Measurements from ENCODE around the gene WFDC1.

DNA sequence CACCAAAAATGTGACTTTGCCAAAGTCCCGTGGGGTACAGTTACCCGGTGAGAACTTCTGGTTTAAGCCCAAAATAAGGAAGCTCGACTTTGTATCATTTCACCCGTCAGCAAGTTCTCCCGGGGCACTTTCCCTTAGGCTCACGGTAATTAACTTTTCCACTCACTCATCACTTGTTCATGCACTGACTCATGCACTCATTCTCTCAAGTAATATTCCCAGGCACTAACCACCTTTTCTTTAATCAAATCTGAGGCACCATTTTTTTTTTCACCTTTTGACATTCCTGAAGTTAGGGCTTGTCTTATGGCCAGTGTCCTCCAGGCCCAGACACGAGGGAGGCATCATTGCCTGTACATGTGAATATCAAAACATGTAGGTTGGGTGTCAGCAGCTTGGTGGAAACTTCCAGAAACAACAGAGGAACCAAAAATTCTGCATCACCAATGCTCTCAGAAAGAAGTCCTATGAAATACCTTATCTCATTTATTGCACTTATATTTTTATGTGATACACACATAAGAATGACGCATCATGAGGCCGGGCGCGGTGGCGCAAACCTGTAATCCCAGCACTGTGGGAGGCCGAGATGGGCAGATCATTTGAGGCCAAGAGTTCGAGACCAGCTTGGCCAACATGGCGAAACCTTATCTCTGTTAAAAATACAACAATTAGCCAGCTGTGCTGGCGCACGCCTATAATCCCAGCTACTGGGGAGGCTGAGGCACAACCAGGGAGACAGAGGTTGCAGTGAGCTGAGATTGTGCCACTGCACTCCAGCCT lies 37.5 kb downstream of the WFDC1 start:
- TF ChIP-seq, protein P1, sequence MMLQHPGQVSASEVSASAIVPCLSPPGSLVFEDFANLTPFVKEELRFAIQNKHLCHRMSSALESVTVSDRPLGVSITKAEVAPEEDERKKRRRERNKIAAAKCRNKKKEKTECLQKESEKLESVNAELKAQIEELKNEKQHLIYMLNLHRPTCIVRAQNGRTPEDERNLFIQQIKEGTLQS (IDR thresholded peaks at IDR 0.05): no peak
- TF ChIP-seq, protein P2, sequence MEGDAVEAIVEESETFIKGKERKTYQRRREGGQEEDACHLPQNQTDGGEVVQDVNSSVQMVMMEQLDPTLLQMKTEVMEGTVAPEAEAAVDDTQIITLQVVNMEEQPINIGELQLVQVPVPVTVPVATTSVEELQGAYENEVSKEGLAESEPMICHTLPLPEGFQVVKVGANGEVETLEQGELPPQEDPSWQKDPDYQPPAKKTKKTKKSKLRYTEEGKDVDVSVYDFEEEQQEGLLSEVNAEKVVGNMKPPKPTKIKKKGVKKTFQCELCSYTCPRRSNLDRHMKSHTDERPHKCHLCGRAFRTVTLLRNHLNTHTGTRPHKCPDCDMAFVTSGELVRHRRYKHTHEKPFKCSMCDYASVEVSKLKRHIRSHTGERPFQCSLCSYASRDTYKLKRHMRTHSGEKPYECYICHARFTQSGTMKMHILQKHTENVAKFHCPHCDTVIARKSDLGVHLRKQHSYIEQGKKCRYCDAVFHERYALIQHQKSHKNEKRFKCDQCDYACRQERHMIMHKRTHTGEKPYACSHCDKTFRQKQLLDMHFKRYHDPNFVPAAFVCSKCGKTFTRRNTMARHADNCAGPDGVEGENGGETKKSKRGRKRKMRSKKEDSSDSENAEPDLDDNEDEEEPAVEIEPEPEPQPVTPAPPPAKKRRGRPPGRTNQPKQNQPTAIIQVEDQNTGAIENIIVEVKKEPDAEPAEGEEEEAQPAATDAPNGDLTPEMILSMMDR (IDR thresholded peaks at IDR 0.05; ENCODE audit: low read depth, low read length, missing input control): no peak
- TF ChIP-seq FOXA1 (IDR thresholded peaks at IDR 0.05) (no peak), TAF1 (conservative IDR thresholded peaks at IDR 0.05) (no peak)

Data from liver (tissue), 3 donors.